Spleen (tissue), 7 donors: ENCODE measurements around the gene SNRPD1.

ENCODE experiments used
- CTCF ChIP-seq, 11 experiments: fragments of 200-600 bp in 7 of 11; fragments of 450-650 bp in 4 of 11; sonication (generic) in 4 of 11; IDR thresholded peaks in 8 of 11; conservative IDR thresholded peaks in 3 of 11; 1 replicate in 7 of 11; 2 replicates in 4 of 11; pipeline versions ENCODE4 v1.4.0 to v1.8.0; 2016 to 2021; ENCODE audit warnings: antibody characterized with exemption in 11 of 11, inconsistent platforms in 4 of 11, mild to moderate bottlenecking in 1 of 11
- POLR2AphosphoS5 ChIP-seq, 3 donors: sonication (generic); formaldehyde crosslinking; IDR thresholded peaks; one replicate each; pipeline ENCODE4 v1.5.1; 2017; ENCODE audit warnings: antibody characterized with exemption in 3 of 3
- donor health status: DM: no; HTN: no; CAD: no; lungs with moderate emphysema.
- donor health status: DM: no; HTN: no; CAD: no.
- donor health status: DM: no; HTN: no; CAD: no.

GRCh38 chr18:21663578-21663977, 51.5 kb downstream of the SNRPD1 start:
- TF ChIP-seq CTCF (IDR thresholded peaks at IDR 0.05 in 8 of 11, conservative IDR thresholded peaks at IDR 0.05 in 3 of 11) (no peak), POLR2AphosphoS5 (IDR thresholded peaks at IDR 0.05) (no peak)
